GM19438 (cell line): ENCODE measurements around the gene C1orf198.
"Not testable (repeated sequence)": the region's sequence is repeated elsewhere in the genome, so short reads cannot be mapped to it uniquely, and the experiment has no call there.

Experiments
- ATAC-seq: cut with Tn5 transposase; IDR thresholded peaks from one replicate; pipeline ENCODE4 v1.9.1; 2021; ENCODE audit warnings: low read depth; ENCODE audit not compliant: unreplicated experiment

Gene C1orf198

GRCh38 chr1:230861970-230862595, 6.2 kb downstream of the C1orf198 start:
- ATAC-seq, result no peak

GRCh38 chr1:230861489-230861888, 6.8 kb downstream of the C1orf198 start:
- no peak for ATAC-seq

GRCh38 chr1:230860617-230861384, 7.5 kb downstream of the C1orf198 start:
- no peak for ATAC-seq

DNA sequence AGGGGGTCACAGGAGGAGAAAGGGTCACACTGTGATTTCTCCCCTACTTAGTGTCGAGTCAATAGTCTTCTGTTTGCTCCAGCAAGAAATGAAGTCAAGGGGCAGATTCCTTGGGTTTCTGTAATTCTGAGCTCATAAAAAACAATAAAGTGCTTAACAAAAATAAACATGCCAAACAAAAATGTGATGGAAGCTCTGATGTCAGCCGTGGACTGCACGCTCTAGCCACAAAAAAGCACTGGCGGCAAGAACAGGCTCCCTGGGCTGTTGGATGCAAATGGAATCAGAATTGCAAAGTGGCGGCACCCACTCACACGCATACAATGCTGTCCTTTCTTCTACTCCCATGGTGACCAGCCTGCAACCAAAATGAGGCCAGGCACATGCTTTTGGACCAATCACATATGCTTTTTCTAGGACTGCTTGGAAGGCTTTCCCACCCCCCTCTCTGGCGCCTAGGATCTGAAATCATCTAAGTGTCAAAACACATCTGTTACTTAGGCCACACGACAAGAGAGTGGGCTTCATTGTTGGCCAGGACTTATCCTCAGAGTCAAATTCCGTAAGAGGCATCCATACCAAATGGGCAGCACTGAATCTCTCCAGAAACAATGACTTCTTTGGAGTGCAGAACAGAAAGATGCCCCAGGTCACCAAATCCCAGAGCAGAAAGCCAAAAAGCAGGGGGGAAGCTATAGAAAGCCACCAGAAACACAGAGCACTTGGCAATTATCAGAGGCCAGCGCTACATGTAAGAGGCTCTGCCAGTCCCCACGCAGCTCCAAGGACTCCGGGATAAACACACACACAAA, 9.2 kb downstream of the C1orf198 start:
- ATAC-seq, result no peak

DNA sequence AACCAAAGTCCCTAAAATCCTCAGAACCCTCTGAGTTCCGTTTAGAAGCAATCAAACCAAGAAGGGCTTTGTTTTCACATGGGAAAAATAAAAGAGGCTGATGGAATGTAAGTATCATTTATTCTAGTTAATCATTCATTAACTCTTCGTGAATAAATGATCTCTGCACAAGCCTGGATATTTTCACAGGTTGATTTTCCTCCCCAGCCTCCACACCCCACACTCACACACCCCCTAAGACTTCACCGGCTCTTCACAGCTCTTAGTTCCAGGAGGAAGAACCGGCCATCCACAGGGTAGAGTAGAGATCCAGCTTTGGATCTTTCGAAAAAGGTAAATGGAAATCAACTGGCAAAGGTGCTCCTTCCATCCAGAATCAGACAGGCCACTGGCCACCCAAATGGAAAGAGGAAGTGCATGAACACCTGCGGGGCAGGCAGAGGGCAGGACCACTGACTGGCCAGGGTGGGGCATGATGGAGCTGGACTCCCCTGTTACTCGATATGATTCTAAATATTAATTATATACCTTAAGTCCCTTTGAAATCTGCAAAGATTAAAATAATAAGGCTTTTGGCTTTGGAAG, 10.0 kb downstream of the C1orf198 start:
- no peak for ATAC-seq

DNA sequence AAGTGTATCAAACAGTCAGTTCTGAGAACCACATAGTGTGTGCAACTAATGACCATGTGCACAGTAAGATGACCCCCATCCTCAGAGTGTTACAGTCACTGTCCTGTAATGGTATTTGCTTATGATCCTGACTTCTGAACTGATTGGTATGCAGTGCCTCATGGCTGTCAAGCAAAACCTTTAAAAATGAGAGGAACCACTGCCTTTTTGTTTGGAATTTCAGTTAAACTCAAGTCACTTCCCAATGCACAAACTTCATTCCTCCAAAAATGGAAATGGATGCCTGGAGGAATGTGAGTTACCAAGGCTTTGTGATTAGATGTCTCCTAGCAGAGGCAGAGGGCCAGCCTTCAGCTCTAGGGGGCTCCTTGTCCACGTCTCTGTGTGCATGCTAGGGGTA, 10.5 kb downstream of the C1orf198 start:
- no peak for ATAC-seq

GRCh38 chr1:230857077-230857476, 11.2 kb downstream of the C1orf198 start:
- no peak for ATAC-seq

GRCh38 chr1:230855886-230856285, 12.4 kb downstream of the C1orf198 start:
- ATAC-seq, result no peak

DNA sequence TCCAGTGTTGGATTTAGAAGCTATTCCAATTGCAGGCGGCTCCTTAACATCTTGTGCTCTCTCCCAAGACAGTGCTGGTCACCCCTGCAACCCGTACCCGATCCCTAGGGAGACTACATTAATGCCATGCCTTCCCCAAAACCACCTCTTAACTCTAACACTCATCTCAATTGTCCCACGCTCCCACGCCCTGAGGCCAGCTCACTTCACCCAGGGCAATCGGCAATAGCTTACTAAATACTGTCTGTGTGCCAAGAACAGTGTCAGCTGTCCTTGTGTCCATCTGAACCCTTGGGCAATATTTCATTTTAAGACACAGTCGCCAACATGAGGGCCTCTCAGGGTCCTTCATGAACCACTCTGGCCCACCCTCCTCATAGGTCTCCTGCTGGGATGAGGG, 13.9 kb downstream of the C1orf198 start:
- no peak for ATAC-seq

DNA sequence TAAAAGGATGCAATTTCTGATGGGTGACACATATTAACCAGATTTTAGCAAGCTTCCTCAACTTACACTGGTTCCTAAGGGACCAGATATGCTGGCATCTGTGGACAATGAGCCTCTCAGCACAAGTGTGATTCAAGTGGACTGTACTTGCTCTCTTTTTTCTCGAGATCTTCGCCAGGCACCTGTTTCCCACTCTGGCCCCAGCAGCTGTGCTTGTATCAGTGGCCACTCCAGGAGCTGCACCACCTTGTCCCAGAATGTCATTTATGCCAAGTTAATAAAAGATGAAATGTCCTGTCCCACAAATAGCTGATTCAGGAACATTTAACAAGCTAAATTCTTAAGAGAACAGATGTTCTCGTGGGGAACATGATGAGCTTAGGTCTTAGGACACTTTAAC, 14.6 kb downstream of the C1orf198 start:
- no peak for ATAC-seq

DNA sequence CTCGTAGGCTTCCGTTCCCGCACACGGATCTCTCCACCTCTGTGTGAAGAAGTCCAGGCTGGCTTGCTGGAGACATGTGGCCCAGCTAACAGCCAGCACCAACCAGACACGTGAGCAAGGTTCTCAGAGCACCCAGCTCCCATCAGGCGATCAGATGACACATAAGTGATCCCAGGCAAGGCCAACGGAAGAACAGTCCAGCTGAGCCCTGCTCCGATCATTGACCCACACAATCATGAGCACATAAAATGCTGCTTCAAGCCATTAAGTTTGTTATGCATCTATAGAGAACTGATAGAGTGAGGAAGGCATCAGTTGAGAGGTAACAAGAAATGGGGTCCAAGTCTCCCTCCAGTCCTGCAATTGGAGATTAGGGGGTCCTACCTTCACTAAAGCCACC, 15.4 kb downstream of the C1orf198 start:
- no peak for ATAC-seq

DNA sequence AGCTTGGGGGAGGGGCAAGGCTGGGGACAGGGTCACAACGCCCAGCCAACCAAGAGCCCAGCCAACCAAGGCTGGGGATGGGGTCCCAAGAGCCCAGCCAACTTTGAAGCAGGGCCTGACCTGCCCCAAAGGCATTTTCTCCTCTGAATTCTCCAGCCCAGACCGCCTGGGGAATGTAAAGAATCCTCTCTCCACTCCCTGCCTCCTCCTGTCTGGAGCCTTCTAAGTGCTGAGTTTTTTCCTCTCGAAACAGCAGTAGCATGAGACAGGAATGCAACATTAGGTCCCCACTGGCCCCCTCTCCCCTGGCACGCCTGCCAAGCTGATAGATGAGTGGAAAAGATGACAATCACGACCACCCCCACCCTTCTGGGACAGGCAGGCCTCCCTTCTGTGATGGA, 17.0 kb downstream of the C1orf198 start:
- ATAC-seq, result no peak

DNA sequence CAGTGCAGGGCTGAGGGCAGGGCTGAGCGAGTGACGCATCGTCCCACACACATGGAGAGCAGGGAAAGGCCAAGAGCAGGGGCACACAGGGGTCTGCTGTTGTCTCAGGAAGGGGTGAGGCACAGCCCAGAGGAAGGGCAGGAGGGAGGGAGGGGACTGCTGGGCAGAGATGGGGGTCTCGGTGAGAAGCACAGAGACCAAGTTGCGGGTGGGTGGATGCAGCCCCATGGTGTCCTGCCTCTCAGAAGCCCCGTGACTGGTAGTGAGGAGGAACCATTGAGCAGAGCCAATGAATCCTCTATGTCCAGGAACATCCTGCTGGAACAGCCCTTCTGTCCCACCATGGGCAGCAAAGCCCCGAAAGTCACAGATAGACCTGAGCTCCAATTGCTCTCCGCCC, 17.8 kb downstream of the C1orf198 start:
- ATAC-seq, result no peak

DNA sequence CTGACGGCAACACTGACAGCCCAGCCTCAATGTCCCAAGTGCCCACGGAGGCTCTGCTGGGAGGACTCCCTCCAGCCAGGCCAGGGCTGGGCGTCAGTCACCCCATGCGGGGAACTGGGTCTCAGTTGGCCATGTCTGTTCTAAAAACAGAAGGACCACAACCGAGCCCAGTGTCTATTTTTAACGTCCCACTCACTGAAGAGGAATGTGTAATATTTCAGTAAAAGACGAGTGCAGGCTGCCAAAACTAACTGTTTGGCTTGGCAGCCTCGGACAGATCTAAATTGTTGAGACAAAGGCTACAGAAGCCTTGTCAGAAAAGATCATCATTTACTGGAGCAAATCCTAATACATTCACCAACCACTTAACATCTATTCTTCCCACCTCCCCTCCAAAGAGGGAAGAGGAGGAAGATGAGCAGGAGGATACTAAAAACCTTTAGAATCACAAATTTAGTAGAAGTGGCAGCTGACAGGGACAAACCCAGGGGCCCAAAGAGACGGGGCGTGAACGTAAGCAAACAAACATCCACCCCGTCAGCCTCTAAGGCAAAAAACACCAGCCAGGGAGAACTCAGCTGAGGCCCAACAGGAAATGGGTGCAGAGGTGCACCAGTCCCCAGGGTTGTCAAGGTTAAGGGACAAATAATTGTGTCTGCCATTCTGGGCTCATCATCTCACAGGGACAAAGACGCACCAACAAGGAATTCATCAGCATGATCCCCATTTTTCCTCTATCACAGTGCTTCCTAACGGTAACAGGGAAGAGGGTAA, 18.7 kb downstream of the C1orf198 start:
- no peak for ATAC-seq

DNA sequence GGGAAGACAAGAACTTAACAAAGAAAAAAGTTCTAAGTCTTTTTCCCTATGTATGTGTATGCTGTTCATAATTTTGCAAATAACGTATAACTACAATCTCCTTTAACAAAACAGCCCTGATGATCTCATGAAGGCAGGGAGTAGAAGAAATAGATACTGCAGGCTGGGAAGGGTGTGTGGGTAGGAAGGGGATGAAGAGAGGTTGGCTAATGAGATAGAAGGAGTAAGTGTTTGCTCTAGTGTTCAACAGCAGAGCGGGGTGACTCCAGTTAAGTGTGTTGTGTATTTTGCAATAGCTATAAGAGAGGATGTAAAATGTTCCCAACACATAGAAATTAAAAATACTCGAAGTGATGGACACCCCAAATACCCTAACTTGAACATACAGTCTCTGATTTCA, 20.1 kb downstream of the C1orf198 start:
- no peak for ATAC-seq

- ATAC-seq, result not testable (repeated sequence)
Observed at GRCh38 chr1:230845184-230845583, 23.1 kb downstream of the C1orf198 start.

- ATAC-seq, result no peak
Observed at GRCh38 chr1:230844561-230844960, 23.8 kb downstream of the C1orf198 start.

DNA sequence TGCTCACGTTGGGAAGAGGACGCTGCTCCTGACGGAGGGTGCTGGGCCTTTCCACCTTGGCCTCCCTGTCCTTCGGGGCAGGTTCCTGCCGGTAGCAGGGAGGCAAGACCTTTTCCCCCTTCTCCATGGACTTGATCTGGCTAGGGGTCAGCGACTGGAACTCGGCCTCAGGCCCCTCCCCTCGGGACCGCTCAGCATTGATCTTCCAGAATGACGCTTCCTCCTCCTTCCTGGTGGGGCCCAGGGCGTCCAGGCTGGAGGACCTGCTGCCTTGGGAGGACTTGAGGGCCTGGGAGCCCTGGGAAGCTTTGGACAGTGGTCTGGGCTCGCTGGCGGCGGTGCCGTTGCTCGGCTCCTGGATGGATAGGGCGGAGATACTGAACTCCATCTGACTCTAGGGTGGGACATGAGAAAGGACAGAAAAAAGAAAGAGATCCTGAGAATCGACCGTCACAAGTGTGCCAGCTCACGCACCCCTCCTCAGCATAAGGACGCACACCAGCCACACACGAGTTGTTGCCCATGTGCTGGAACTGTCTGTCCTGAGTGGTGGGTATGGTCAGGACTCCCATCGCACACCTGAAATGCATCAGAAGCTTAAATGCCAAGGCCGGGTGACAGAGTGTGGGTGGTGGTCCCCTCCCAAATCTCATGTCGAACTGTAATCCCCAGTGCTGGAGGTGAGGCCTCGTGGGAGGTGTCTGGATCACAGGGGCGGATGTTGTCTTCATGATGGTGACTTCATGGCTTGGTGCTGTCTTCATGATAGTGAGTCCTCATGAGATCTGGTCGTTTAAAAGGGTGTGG, 24.6 kb downstream of the C1orf198 start:
- ATAC-seq, result no peak

DNA sequence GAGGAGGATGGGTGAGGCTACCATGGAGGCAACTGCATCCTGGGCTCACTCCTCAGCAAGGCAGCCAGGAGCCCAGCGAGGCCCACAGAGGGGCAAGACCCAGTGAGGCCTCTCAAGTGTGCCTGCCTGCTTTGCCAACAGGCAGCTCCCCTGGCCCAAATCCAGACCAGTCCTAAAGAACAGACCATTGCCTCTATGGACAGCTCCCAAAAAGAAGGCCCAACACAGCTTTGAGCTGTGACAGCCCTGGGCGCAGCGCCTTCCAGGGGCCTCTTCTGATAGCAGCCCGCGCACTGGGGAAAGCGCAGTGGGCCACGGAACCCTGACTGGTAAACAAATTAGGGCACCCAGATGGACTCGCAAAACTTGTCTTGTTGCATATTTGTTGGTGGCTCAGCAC, 25.5 kb downstream of the C1orf198 start:
- no peak for ATAC-seq

DNA sequence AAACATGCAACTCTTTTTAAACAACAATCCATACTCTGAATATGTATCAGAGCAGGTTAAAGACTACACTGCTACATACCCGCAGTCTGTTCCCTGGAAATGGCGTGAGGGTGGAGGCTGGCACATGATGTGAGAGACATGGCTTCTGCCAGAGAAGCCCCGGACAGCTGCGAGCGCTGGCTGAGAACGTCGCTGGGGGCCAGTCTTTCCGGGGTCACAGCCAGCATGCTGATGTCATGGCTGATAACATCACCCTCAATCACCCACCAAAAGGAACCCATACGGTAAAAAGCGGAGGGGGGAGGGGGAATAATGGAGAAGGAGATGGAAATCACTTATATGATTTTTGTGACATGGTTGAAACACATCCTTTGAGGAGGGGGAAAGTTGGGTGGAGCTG, 29.1 kb downstream of the C1orf198 start:
- ATAC-seq, result no peak
